ENCODE data around the gene POGZ. TPM values are rescaled to one million over a fixed set of nuclear protein-coding genes. Genes with fewer than 3 reads are reported as not detected.

POGZ gene
- total and polyA plus RNA-seq, 2 of the 4 experiments (the other 2 are of a cell fraction), result 20.8 to 33.5 TPM

GRCh38 chr1:151368393-151369301 is 90.6 kb downstream of the POGZ start:
- dilution Hi-C loops (cut with HindIII; ENCODE audit: low sequenced_read_pairs, unreplicated experiment), result no loop called here
- H3K9me1 ChIP-seq (ENCODE audit: insufficient read depth, low read length), result peaks cover 14% of the 10 kb centered on the region
- H4K91ac ChIP-seq (ENCODE audit: insufficient read depth, low read depth, low read length), result no peak overlapping the region
- ChIA-PET POLR2A (ENCODE audit: unreplicated experiment) (no interaction called here), CTCF (interaction anchor here (1.3 kb wide), 1 partner anchor 28 kb away, joined by 4 read pairs; no protein-coding TSS in a partner anchor)
- H2AFZ ChIP-seq (replicated peaks; ENCODE audit: low read length, poor library complexity), result peak overlapping the region; percentile 21
- intact Hi-C loops (cut with micrococcal nuclease), result no loop called here
- H3K36me3 ChIP-seq (ENCODE audit: control insufficient read depth, insufficient read depth, low read length), result peaks cover 34% of the 10 kb centered on the region
- H4K8ac ChIP-seq (ENCODE audit: low read depth in 2 of 2, low read length in 2 of 2), result no peak overlapping the region
- no peak overlapping the region for H2AK9ac ChIP-seq (replicated peaks; ENCODE audit: low read depth, low read length, poor library complexity)
- TF ChIP-seq POLR2A (IDR thresholded peaks at IDR 0.05; ENCODE audit: low read depth, low read length) (no peak), ELK1 (IDR thresholded peaks at IDR 0.05; ENCODE audit: borderline replicate concordance, low read depth, low read length) (no peak), RCOR1 (IDR thresholded peaks at IDR 0.05; ENCODE audit: insufficient replicate concordance, low read length) (no peak), CEBPB (IDR thresholded peaks at IDR 0.05; ENCODE audit: low read depth, low read length) (no peak), RFX5 (IDR thresholded peaks at IDR 0.05; ENCODE audit: low read depth, low read length) (no peak), CTCF (conservative IDR thresholded peaks at IDR 0.05; ENCODE audit: low read depth, low read length) (no peak), MAFK (IDR thresholded peaks at IDR 0.05; ENCODE audit: low read depth, low read length) (no peak), BHLHE40 (IDR thresholded peaks at IDR 0.05; ENCODE audit: low read depth, low read length) (no peak), FOS (IDR thresholded peaks at IDR 0.05; ENCODE audit: low read depth, low read length) (no peak), MXI1 (IDR thresholded peaks at IDR 0.05; ENCODE audit: borderline replicate concordance, low read depth, low read length) (no peak), NFE2L2 (IDR thresholded peaks at IDR 0.05; ENCODE audit: low read depth, low read length) (no peak), CHD1 (IDR thresholded peaks at IDR 0.05; ENCODE audit: low read depth, low read length) (no peak), SMC3 (IDR thresholded peaks at IDR 0.05; ENCODE audit: low read depth, low read length) (no peak), RAD21 (IDR thresholded peaks at IDR 0.05; ENCODE audit: low read length) (no peak), MAZ (IDR thresholded peaks at IDR 0.05; ENCODE audit: borderline replicate concordance, low read depth, low read length) (no peak)
- H4K20me1 ChIP-seq (ENCODE audit: insufficient read depth, low read length), result no peaks in the 10 kb centered on the region
- no peak overlapping the region for H3K14ac ChIP-seq (replicated peaks; ENCODE audit: low read depth, low read length)
- no peaks in the 10 kb centered on the region; the same call in 1 of the 2 replicates for H3K9me3 ChIP-seq (ENCODE audit: control insufficient read depth, insufficient read depth, low read length)
- no peak overlapping the region for H3K56ac ChIP-seq (ENCODE audit: extremely low read depth, insufficient read depth, low read length)
- H2BK5ac ChIP-seq (ENCODE audit: low read depth, low read length, poor library complexity, severe bottlenecking), result no peak overlapping the region
- H3K9ac ChIP-seq (ENCODE audit: low read depth, low read length), result no peak overlapping the region
- no peak for DNase-seq
- in situ Hi-C loops (cut with MboI; ENCODE audit: low sequenced_read_pairs), result no loop called here
- H3K4ac ChIP-seq (ENCODE audit: low read depth, low read length), result no peak overlapping the region
- no peak overlapping the region for H3K18ac ChIP-seq (ENCODE audit: low read depth, low read length)
- peaks cover 14% of the 10 kb centered on the region for H3K4me1 ChIP-seq (ENCODE audit: control insufficient read depth, insufficient read depth, low read length)
- no peaks in the 10 kb centered on the region for H3K27me3 ChIP-seq (ENCODE audit: control insufficient read depth, insufficient read depth, low read length)
- H2BK20ac ChIP-seq (ENCODE audit: low read depth, low read length), result no peak overlapping the region
- no peak overlapping the region for H3K27ac ChIP-seq (ENCODE audit: insufficient read depth, low read length)
- no peak overlapping the region for H2BK120ac ChIP-seq (ENCODE audit: low read depth, low read length)
- no peak overlapping the region for H4K5ac ChIP-seq (ENCODE audit: low read depth, low read length)
- H2AK5ac ChIP-seq (ENCODE audit: low read depth, low read length), result no peak overlapping the region
- peaks cover 0 to 10% of the 10 kb centered on the region in 2 experiments; a peak in 1 of 4 replicates for H3K79me1 ChIP-seq (ENCODE audit: low read depth in 1 of 2, low read length in 2 of 2)
- no peak overlapping the region for H2BK15ac ChIP-seq (ENCODE audit: low read depth, low read length)
- WGBS, 2 experiments (ENCODE audit: extremely low coverage in 2 of 2, insufficient read length in 1 of 2), result 90% methylated on average over 9 of the region's 20 CpGs; no CpG with 5 or more reads in 1 of the 2 experiments
- ATAC-seq (ENCODE audit: low read depth), result no peak
- H3K4me3 ChIP-seq (ENCODE audit: insufficient read depth, low read depth, low read length), result no peak overlapping the region
- no peak overlapping the region for H3K23ac ChIP-seq (ENCODE audit: low read depth, low read length)
- no peak overlapping the region for H3K4me2 ChIP-seq (ENCODE audit: low read depth, low read length)
- BruUV-seq (replicated peaks), result no TSS peak

Measured in IMR-90 (cell line).